Stomach (tissue), 4 donors: ENCODE measurements around the gene C10orf105.

Experiments used
- POLR2A ChIP-seq, 4 donors: fragments of 450-650 bp; IDR thresholded peaks; one replicate each; pipeline ENCODE4 v1.6.1; 2016; ENCODE audit warnings: antibody characterized with exemption in 4 of 4, control low read depth in 2 of 4, mild to moderate bottlenecking in 1 of 4, moderate library complexity in 1 of 4
- POLR2AphosphoS5 ChIP-seq, 3 donors: sonication (generic); formaldehyde crosslinking; IDR thresholded peaks; one replicate each; pipeline ENCODE4 v1.6.1; 2016; ENCODE audit warnings: antibody characterized with exemption in 3 of 3
- TF ChIP-seq, protein P1 (sequence below), 7 experiments: fragments of 450-650 bp in 4 of 7; fragments of 200-600 bp in 3 of 7; sonication (generic) in 3 of 7; IDR thresholded peaks; one replicate each; pipeline ENCODE4 v1.5.1; 2016 to 2019; ENCODE audit warnings: antibody characterized with exemption in 7 of 7, control low read depth in 2 of 7, mild to moderate bottlenecking in 1 of 7

DNA sequence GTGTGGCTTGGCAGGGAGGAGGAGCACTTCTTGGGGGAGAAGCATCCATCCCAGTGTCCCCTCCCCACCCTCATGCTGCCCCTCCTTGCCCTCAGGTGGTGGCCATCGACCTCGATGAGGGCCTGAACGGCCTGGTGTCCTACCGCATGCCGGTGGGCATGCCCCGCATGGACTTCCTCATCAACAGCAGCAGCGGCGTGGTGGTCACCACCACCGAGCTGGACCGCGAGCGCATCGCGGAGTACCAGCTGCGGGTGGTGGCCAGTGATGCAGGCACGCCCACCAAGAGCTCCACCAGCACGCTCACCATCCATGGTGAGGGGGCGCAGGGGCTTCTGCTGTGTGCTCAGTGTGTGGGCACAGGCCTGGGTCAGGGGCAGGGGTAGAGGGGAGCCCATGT lies 14.8 kb downstream of the C10orf105 start:
- TF ChIP-seq, protein P1, sequence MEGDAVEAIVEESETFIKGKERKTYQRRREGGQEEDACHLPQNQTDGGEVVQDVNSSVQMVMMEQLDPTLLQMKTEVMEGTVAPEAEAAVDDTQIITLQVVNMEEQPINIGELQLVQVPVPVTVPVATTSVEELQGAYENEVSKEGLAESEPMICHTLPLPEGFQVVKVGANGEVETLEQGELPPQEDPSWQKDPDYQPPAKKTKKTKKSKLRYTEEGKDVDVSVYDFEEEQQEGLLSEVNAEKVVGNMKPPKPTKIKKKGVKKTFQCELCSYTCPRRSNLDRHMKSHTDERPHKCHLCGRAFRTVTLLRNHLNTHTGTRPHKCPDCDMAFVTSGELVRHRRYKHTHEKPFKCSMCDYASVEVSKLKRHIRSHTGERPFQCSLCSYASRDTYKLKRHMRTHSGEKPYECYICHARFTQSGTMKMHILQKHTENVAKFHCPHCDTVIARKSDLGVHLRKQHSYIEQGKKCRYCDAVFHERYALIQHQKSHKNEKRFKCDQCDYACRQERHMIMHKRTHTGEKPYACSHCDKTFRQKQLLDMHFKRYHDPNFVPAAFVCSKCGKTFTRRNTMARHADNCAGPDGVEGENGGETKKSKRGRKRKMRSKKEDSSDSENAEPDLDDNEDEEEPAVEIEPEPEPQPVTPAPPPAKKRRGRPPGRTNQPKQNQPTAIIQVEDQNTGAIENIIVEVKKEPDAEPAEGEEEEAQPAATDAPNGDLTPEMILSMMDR (IDR thresholded peaks at IDR 0.05), result no peak
- TF ChIP-seq POLR2AphosphoS5 (IDR thresholded peaks at IDR 0.05) (no peak), POLR2A (IDR thresholded peaks at IDR 0.05) (no peak)
